SK-MEL-5 (cell line): ENCODE measurements around the gene TBC1D9B. TPM values are rescaled to one million over a fixed set of nuclear protein-coding genes. Genes with fewer than 3 reads are reported as not detected.

ENCODE experiments used
- DNase-seq: peaks from one replicate; pipeline ENCODE4 v3.0.0-alpha.2; 2016; ENCODE audit warnings: low read depth, low spot score
- in situ Hi-C: cut with HindIII; loops from 2 replicates; pipeline ENCODE4 v1.10.0; 2016; ENCODE audit warnings: low sequenced_read_pairs, high pct_unique_total_duplicates, low pct_unique_long_range_greater_than_20kb
- polyA plus RNA-seq, 2 experiments: library from polyadenylated mRNA; depleted of rRNA; stranded (reverse); fragments of >200 nt; gene quantifications; 2 replicates each; pipeline ENCODE4 v1.2.3, GENCODE V29; 2015
- total RNA-seq: library from RNA; depleted of rRNA; stranded (reverse); fragments of >200 nt; shearing (Covaris generic); gene quantifications from 2 replicates; pipeline ENCODE4 v1.2.3, GENCODE V29; 2014; rRNA removed

The TBC1D9B gene
- 24.4 and 24.7 TPM in 2 replicates for total RNA-seq
- polyA plus RNA-seq (2015; cell fraction: cytosol; rRNA removed): 67.5 and 86.5 TPM in 2 replicates
- 223 and 246 TPM in 2 replicates for polyA plus RNA-seq (2015; cell fraction: nucleus; rRNA removed)

- peak; percentile 47 for DNase-seq
- in situ Hi-C loops: no loop called here
These were observed at the start of gene TBC1D9B for GRCh38 chr5:179907556-179908324. TBC1D9B (minus strand) TSS chr5:179907897; CDS start chr5:179907821, 76 bp downstream.

GRCh38 chr5:179955630-179956029 lies 47.9 kb upstream of the TBC1D9B start:
- in situ Hi-C loops: no loop called here
- DNase-seq: no peak

DNA sequence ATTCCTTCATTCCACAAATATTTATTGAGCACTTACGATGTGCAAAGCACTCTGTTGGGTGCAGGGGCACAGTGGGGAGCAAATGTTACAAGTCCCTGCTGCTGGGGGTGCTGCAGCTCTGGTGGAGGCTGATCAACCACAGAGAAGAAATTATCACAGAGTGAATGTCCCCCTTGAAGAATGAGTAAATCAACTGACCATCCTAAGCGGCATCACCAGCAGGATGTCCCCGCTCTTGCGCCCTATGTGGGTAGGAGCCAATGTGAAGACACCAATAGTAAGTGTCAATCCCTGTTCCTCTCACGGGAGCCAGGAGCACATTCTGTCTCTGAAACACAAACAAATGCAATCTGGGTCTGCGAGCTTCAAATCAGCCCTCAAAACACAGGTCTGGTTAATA lies 47.4 kb upstream of the TBC1D9B start:
- no peak for DNase-seq
- in situ Hi-C loops: no loop called here

DNA sequence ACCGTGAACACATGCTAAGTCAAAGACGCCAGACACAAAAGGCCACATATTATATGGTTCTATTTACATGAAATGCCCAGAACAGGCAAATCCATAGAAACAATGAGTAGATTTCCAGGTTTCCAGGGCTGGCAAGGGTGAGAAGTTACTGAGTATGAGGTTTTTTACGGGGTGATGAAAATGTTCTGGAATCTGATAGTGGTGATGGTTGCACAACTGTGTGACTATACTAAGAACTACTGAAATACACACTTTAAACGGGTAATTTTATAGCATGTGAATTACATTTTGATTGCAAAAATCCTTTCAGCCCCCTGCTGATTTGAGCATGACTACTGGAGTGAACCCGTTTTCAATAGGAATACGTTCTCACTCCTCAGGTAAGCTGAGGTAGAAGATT lies 46.7 kb upstream of the TBC1D9B start:
- no peak for DNase-seq
- in situ Hi-C loops: no loop called here

DNA sequence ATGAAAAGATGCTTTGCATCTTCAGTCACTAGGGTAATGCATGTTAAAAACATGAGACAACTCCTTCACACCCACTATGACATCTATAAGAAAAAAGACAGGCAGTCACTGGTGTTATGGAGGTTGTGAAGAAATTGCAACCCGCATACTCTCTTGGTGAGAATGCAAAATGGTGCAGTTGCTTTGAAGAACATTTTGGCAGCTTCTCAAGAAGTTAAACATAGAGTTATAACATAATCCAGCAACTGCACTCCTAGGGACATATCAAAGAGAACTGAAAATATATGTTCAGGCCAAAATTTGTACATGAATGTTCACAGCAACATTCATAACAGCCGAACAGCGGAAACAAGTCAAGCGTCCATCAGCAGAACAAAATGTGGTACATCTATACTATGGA lies 46.3 kb upstream of the TBC1D9B start:
- DNase-seq: no peak
- in situ Hi-C loops: no loop called here

- no peak for DNase-seq
- in situ Hi-C loops: no loop called here
These were observed 29.4 kb upstream of the TBC1D9B start for GRCh38 chr5:179936976-179937681.

DNA sequence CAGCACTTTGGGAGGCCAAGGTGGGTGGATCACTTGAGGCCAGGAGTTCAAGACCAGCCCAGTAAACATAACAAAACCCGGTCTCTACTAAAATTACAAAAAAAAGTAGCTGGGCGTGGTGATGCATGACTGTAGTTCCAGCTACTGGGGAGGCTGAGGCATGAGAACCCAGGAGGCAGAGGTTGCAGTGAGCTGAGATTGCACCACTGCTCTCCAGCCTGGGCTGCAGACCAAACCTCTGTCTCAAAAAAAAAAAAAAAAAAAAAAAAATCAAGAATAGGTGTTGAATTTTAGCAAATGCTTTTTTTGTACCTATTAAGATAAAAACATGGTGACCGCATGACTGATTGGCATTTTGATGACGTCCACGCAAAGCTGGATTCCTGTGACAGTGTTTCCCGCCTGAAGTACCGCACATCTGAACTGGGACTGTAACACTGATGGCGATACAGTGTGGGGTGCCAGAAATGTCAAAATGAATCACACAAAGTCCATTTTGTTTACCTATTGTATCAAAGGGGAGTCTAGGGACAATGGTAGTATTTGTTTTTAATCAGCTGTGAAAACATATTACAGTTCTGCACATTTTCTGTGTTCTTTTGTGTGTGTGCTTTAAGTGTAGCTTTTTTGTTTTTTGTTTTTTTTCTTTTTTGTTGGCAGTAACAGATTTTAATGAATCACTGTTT lies 23.2 kb upstream of the TBC1D9B start:
- DNase-seq: no peak
- in situ Hi-C loops: no loop called here

DNA sequence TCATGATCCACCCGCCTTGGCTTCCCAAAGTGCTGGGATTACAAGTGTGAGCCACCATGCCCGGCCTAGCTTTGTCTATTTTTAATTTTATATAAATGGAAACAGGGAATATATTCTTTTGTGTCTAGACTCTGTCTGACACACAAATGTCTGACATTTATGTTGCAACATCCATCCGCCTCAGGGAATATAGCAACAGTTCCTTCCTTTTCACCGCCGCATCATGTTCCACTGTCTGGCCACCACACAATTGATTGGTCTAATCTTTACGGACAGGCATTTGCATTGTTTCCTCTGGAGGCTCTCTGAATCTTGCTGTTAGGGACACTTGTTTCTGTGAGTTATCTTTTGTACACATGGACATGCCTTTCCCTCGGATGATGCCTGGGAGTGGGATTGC lies 20.1 kb upstream of the TBC1D9B start:
- peak; percentile 56 for DNase-seq
- in situ Hi-C loops: no loop called here

DNA sequence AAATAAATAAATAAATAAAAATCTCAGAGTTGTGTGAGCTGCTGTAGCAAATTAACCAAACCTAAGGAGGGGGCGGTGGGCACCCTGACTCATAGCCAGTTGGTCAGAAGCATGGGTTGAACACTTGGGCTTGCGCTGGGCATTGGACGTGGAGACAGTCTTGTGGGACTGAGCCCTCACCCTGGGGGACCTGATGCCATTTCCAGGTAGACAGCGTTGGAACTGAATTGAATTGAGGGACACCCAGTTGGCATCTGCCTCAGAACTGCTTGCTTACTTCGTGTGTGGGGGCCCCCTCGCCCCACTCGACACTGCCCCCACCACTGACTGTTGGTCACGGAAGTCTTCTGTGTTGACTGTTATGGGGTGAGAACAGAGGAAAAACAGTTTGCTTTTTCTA lies 19.0 kb upstream of the TBC1D9B start:
- no peak for DNase-seq
- in situ Hi-C loops: no loop called here

GRCh38 chr5:179923436-179923835 lies 15.7 kb upstream of the TBC1D9B start:
- in situ Hi-C loops: no loop called here
- DNase-seq: no peak

DNA sequence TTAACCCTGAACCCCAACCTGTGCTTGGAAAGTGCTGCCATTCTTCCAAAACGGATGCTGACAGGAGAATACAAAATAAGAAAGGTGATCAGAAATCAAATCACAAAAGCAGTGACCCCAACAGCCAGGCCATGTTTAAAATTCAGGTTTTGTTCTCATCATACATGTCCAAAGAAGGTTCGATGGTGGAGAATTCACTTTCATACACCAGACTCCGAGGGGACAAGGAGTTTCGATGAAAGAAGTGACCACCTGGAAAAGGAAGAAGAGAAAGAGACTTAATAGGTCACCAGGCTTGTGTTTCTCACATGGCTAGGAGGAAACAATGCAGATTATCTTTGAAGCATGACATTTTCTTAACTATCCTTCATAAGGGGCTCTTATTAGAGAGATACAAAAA lies 12.5 kb upstream of the TBC1D9B start:
- in situ Hi-C loops: no loop called here
- no peak for DNase-seq

DNA sequence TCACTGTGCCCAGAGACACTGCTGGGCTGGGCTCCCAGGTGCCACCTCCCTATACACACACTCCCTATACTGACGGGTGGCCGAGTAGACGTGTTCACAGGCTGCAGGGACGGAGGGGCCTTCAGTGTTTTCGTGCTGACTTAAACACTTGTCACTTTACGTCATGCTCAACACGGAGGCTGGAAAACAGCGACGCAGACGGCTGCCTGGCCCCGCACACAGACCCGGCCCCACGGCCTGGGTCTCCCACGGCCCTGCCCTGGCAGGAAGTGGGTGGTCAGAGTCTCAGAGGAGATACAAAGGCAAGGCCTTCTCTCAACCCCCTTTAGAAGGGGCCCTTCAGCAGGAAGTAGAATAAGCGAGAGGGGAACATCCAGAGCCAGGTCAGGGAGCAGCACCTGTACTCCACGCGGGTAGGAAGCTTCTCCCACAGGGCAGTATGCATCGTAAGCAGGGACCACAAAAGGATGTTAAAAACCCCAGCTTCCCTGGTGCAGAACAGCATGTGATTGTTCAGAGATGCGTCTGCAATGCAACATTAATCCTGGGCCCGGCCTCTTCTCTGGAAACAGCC lies 11.9 kb upstream of the TBC1D9B start:
- in situ Hi-C loops: no loop called here
- no peak for DNase-seq

GRCh38 chr5:179918742-179919486 lies 11.2 kb upstream of the TBC1D9B start:
- in situ Hi-C loops: no loop called here
- no peak for DNase-seq

DNA sequence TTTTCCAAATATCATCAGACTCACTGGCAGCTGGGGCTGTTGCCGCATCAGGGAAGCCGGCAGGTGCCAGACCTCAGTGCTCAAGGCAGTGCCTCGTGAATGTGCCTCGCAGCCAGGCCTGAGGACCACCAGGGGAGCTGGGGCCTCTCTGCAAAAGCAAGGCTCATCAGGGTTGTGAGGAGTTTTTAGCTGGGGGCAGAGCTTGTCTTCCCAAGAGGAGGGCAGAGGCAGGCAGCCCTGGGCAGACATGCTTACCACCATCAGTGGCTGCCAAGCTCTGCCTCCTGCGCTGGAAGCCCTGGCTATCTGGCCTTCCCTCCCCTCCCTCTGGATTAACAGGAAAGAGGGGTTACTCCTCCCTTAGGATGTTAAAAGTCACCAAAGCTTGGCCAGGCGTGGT lies 8.8 kb upstream of the TBC1D9B start:
- no peak for DNase-seq
- in situ Hi-C loops: no loop called here

- DNase-seq: no peak
- in situ Hi-C loops: no loop called here
These were observed 7.8 kb upstream of the TBC1D9B start for GRCh38 chr5:179915406-179915935.

- in situ Hi-C loops: no loop called here
- no peak for DNase-seq
These were observed 6.5 kb upstream of the TBC1D9B start for GRCh38 chr5:179914032-179914755.

DNA sequence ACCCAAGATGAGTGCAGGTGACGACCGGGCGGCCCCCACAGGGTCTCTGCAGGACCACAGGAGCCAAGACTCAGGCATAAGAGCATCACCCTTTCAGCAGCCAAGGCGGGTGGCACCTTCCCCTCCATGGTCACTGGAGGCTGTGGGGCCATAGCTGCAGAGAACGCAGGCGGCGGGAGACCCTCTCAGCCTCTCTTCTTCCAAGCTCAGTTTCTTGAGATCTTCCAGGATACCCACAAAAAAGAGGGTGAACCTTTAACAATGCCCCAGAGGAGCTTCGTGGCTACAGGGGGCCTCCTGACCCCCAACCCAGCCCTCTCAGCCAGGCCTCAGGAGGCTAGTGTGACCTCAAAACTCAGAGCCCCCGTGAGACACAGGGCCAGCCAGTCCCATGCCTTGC lies 5.8 kb upstream of the TBC1D9B start:
- DNase-seq: no peak

More for the DNA sequence above, 5.8 kb upstream of the TBC1D9B start:
- in situ Hi-C loops: no loop called here
